D721Med (cell line): ENCODE measurements around the gene TGFBR3.
A peak's percentile ranks its signal among the peaks of the same experiment; 100 is the strongest.

Source experiments
- DNase-seq: peaks from one replicate; pipeline ENCODE4 v3.0.0; 2011; ENCODE audit warnings: low spot score; ENCODE audit not compliant: insufficient read length
- FAIRE-seq: peaks from 2 replicates; lab custom pipeline; 2011; peaks lifted over from hg19 to GRCh38; lab: Jason Lieb, UNC
- TF ChIP-seq, protein P1 (sequence below): IDR thresholded peaks from 2 replicates; pipeline ENCODE4 v1.5.1; 2012; ENCODE audit warnings: mild to moderate bottlenecking, control low read depth; ENCODE audit not compliant: insufficient read depth; ENCODE audit errors: missing control alignments

Gene TGFBR3

DNA sequence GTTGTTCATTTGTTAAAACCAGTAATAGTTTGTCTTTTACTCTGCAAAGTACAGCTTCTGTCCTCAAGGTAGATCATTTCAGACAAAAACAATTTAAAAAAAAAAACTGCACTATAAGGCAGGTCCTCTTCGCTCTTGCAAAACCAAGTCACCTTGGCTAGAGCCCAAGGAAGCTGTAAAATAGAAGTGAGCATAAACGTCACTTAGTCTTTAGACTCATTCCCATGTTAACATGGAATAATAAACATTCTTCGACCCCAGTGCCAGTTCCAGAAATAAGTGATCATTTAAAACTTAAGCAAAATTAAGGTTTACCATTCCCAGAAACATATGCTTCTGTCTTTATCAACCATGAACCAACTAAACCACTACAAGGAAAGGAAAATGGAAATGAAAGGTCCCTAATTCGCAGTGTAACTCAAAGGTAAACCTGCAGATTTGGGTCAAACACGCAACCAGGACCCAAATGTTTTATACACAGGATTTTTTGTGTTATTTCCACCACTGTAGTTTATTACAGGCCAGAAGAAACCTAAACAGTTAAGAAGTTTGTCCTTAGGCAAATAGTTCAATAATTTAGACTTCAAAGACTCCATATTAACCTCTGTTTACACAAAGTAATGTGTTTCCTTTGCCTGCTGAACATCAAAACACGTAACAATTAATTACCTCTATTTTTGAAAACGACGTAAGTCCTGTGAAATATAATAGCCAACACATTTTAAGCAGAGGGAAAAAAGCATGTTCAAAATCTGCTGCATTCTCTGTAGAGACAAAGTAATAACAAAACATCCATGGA lies 54.6 kb downstream of the TGFBR3 start:
- TF ChIP-seq, protein P1, sequence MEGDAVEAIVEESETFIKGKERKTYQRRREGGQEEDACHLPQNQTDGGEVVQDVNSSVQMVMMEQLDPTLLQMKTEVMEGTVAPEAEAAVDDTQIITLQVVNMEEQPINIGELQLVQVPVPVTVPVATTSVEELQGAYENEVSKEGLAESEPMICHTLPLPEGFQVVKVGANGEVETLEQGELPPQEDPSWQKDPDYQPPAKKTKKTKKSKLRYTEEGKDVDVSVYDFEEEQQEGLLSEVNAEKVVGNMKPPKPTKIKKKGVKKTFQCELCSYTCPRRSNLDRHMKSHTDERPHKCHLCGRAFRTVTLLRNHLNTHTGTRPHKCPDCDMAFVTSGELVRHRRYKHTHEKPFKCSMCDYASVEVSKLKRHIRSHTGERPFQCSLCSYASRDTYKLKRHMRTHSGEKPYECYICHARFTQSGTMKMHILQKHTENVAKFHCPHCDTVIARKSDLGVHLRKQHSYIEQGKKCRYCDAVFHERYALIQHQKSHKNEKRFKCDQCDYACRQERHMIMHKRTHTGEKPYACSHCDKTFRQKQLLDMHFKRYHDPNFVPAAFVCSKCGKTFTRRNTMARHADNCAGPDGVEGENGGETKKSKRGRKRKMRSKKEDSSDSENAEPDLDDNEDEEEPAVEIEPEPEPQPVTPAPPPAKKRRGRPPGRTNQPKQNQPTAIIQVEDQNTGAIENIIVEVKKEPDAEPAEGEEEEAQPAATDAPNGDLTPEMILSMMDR: no peak
- no peak for DNase-seq
- no peak for FAIRE-seq

DNA sequence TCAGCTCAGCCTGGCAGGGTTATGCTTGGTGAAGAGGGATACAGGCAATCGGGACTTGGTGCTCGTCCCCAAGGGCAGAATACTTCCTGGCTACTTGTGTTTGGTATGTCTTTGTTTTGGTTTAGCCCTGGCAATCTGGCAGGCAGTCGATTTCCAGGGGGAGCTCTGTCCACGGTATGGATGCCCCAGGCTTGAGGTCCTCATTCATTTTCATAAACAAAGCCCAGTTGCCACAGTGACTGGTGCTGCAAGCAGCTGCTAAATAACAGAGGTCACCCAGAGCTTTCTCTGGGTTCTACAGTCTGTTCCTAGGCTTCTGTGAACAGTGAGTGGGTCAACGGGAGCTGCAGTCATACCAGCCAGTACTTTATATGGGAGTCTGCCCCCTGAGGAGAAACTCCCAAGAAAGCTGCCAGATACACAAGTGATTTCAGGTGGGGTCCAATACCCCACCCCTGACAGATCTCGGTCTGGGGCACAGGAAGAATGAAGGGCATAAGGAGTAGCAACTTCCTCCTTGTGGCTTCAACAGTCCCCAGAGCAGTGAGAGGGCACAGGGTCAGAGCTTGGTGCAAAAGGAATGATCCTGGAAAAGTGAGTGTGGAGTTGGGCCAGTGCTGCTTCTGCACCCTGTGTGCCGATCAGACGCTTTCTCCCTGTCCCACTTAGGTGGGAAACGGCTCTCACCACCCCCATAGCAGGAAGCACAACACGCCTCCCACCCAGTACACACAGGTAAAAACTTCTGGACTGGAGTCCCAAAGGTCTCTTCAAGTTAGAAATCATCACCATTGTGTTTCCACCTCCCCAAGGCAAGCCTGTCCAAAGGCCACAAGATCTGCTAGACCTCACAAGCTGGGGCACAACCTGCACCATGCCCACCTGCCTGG lies 55.5 kb downstream of the TGFBR3 start:
- DNase-seq: no peak
- no peak for FAIRE-seq
- TF ChIP-seq, protein P1: peak; percentile 13

DNA sequence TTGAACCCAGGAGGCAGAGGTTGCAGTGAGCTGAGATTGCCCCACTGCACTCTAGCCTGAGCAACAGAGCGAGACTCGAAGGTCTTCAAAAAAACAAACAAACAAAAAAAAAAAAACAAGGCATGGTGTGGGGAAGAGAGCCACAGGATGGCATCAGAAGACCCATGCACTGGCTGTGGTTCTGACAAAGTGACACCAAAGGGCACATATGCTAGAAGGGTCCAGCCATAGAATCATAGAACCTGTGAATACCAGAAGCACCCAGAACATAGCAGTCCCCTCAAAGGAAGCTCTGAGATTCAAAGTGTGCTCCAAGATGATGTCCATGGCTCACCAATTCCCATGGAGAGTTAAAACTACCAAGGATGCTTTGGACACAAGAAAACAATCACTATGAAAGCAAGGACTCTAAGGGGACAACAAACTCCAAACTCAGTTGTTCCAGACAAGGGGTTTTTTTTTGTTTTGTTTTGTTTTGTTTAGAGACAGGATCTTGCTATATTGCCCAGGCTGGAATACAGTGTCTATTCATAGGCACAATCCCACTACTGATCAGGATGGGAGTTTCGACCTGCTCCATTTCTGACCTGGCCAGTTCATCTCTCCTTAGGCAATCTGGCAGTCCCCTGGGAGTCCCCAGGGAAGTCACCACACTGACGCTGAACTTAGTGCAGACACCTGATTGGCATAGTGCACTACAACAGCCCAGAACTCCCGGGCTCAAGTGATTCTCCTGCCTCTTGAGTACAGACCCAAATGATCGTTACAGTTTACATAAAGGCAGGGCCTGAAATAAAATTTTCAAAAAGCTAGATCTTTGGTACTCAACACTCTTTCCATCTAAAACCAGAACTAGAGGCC lies 56.4 kb downstream of the TGFBR3 start:
- DNase-seq (no peak), FAIRE-seq (no peak)
- TF ChIP-seq, protein P1: no peak

DNA sequence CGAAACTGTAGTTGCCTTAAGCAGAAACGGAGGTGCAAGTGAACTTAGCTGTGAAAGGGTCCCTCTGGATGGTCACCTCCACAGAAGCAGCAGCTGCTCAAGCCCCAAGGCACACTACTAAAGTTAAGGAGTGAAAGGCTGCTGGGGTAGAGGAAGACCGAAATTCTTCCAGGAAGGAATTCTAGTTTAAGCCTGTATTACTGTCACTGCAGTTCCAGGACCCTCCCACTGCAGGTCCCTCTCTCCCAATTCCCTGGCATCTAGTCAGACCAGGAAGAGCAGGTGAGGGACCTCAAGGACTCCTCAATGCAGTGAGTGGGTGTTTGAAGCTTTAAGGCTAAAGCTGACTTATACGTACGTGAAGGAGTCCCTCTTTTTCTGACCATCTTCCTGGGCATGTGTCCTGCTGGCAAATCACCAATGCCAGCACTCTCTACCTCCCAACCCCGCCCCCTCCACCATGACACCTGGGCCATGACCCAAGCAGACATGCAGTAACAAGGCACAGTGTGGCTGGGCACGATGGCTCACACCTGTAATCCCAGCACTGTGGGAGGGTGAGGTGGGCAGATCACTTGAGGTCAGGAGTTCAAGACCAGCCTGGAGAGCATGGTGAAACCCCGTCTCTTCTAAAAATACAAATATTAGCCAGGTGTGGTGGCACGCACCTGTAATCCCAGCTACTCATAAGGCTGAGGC lies 57.2 kb downstream of the TGFBR3 start:
- FAIRE-seq (no peak), DNase-seq (no peak)
- TF ChIP-seq, protein P1: no peak

DNA sequence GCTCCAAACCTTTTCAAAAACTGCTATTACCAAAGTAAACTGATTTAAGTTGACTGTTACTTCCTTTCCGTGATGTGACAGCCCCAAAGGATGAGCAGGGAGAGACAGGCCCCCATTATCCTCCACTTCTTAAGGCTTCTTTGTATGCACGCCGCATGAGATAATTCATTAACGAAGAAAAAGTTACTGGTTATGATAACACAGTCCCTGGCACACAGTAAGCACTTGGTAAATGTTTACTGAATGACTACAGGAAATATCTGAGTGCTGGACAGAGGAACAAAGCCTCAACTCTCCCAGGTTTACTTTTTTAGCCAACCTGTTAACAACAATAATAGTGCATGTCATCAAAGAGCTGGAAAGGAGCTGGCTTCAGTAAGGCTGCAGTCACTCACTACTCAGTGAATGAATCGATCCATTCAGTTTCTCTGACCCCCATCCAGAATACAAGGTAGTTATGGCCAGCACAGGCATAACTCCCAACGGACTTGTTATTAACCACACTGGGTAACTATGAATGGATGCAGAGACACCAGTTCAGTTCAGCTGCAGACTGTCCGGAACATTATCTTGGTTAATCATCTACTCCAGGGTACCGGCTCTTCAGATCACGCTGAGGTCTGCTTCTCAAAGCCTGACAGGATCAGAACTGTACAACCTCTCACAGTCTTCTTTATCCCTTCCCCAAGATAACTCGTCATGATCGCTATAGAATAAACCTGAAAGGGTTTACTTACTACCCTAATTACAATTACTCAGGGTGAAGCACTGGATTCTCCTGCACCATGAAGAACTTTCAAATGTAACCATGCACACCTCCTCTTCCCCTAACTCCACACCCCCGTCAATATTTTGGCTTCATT lies 58.3 kb downstream of the TGFBR3 start:
- FAIRE-seq (no peak), DNase-seq (no peak)
- TF ChIP-seq, protein P1: no peak

DNA sequence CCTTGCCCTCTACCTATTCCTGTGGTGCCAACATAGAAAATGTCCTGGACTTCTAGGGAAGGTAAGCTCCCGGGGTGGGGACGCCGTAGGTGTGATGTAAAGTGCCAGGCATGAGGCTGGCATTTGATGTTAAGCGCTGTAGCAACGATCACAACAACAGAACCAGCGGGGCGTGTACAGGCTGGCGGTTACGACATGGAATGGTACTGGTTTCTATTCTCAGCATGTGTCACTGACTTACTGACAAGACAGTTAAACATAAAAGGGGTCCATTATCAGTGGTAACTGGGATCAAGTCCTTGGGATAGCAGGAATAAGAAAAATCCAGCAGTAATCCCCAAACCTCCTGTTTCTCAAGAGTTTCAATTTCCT lies 58.9 kb downstream of the TGFBR3 start:
- FAIRE-seq: no peak
- TF ChIP-seq, protein P1: no peak
- DNase-seq: no peak
